Trophoblast cell (in vitro differentiated cells and primary cell): Measurements from ENCODE around the gene CAST.

ENCODE experiments used
- DNase-seq, 2 donors: peaks; one replicate each; pipeline ENCODE4 v3.0.0-alpha.2; 2016
- H2AFZ ChIP-seq: 2 replicates; pipeline ENCODE4 v1.6.1; 2013; ENCODE audit warnings: low read length, moderate library complexity, mild to moderate bottlenecking; ENCODE audit not compliant: insufficient read depth, poor library complexity
- H2AK5ac ChIP-seq: 2 replicates; pipeline ENCODE4 v1.6.1; 2013; ENCODE audit warnings: mild to moderate bottlenecking, low read length
- H2BK120ac ChIP-seq: 2 replicates; pipeline ENCODE4 v1.6.1; 2013; ENCODE audit warnings: low read length, mild to moderate bottlenecking, moderate library complexity; ENCODE audit not compliant: insufficient read depth, poor library complexity
- H2BK12ac ChIP-seq: 2 replicates; pipeline ENCODE4 v1.6.1; 2013; ENCODE audit warnings: mild to moderate bottlenecking, low read length, moderate library complexity
- H2BK5ac ChIP-seq: 2 replicates; pipeline ENCODE4 v1.6.1; 2013; ENCODE audit warnings: low read length, low read depth, moderate library complexity, mild to moderate bottlenecking; ENCODE audit not compliant: poor library complexity
- H3K14ac ChIP-seq: 2 replicates; pipeline ENCODE4 v1.6.1; 2013; ENCODE audit warnings: mild to moderate bottlenecking, low read length
- H3K18ac ChIP-seq: 2 replicates; pipeline ENCODE4 v1.6.1; 2013; ENCODE audit warnings: mild to moderate bottlenecking, low read length
- H3K23ac ChIP-seq: 2 replicates; pipeline ENCODE4 v1.6.1; 2013; ENCODE audit warnings: low read length
- H3K27ac ChIP-seq: 2 replicates; pipeline ENCODE4 v1.5.1; 2013; ENCODE audit warnings: low read depth, mild to moderate bottlenecking, inconsistent platforms, low read length, moderate library complexity
- H3K27me3 ChIP-seq: 2 replicates; pipeline ENCODE4 v1.6.1; 2013; ENCODE audit warnings: inconsistent platforms, mild to moderate bottlenecking, low read length, moderate library complexity; ENCODE audit not compliant: insufficient read depth
- H3K36me3 ChIP-seq, 2 experiments: 1 replicate in 1 of 2; 2 replicates in 1 of 2; pipeline ENCODE4 v1.6.1; 2013; ENCODE audit warnings: low read length in 2 of 2, mild to moderate bottlenecking in 2 of 2, moderate library complexity in 1 of 2; ENCODE audit not compliant: insufficient read depth in 2 of 2, control insufficient read depth in 1 of 2
- H3K4ac ChIP-seq: 2 replicates; pipeline ENCODE4 v1.6.1; 2013; ENCODE audit warnings: low read depth, mild to moderate bottlenecking, low read length, moderate library complexity
- H3K4me1 ChIP-seq, 2 experiments: 1 replicate in 1 of 2; 2 replicates in 1 of 2; pipeline ENCODE4 v1.6.1; 2013; ENCODE audit warnings: low read length in 2 of 2, mild to moderate bottlenecking in 2 of 2, moderate library complexity in 1 of 2; ENCODE audit not compliant: insufficient read depth in 2 of 2, control insufficient read depth in 1 of 2
- H3K4me2 ChIP-seq: 2 replicates; pipeline ENCODE4 v1.6.1; 2013; ENCODE audit warnings: inconsistent platforms, mild to moderate bottlenecking, low read length, moderate library complexity
- H3K4me3 ChIP-seq: 2 replicates; pipeline ENCODE4 v1.5.1; 2013; ENCODE audit warnings: mild to moderate bottlenecking, low read depth, low read length, inconsistent platforms
- H3K79me1 ChIP-seq: one replicate; pipeline ENCODE4 v1.6.1; 2013; ENCODE audit warnings: low read length
- H3K79me2 ChIP-seq: 2 replicates; pipeline ENCODE4 v1.6.1; 2013; ENCODE audit warnings: low read length, mild to moderate bottlenecking; ENCODE audit not compliant: control insufficient read depth, insufficient read depth, poor library complexity
- H3K9ac ChIP-seq: 2 replicates; pipeline ENCODE4 v1.6.1; 2013; ENCODE audit warnings: mild to moderate bottlenecking, low read length
- H3K9me3 ChIP-seq: 2 replicates; pipeline ENCODE4 v1.6.1; 2013; ENCODE audit warnings: low read depth, mild to moderate bottlenecking, control low read depth, inconsistent platforms, low read length; ENCODE audit not compliant: insufficient read depth
- H4K12ac ChIP-seq: 2 replicates; pipeline ENCODE4 v1.6.1; 2013; ENCODE audit warnings: low read depth, mild to moderate bottlenecking, low read length, moderate library complexity
- H4K8ac ChIP-seq: 2 replicates; pipeline ENCODE4 v1.6.1; 2013; ENCODE audit warnings: low read depth, mild to moderate bottlenecking, low read length, moderate library complexity
- H4K91ac ChIP-seq: one replicate; pipeline ENCODE4 v1.6.1; 2013; ENCODE audit warnings: low read depth, mild to moderate bottlenecking, low read length, moderate library complexity
- WGBS: extraction: QIAGEN DNeasy Blood & Tissue Kit; methylation state at CpG from one replicate; pipeline ENCODE4 v1.1.7; 2013; ENCODE audit warnings: missing lambda C conversion rate; ENCODE audit not compliant: insufficient read length, insufficient coverage; ENCODE audit errors: extremely low coverage; 5-methylcytosine and 5-hydroxymethylcytosine counted together

The CAST gene

DNA sequence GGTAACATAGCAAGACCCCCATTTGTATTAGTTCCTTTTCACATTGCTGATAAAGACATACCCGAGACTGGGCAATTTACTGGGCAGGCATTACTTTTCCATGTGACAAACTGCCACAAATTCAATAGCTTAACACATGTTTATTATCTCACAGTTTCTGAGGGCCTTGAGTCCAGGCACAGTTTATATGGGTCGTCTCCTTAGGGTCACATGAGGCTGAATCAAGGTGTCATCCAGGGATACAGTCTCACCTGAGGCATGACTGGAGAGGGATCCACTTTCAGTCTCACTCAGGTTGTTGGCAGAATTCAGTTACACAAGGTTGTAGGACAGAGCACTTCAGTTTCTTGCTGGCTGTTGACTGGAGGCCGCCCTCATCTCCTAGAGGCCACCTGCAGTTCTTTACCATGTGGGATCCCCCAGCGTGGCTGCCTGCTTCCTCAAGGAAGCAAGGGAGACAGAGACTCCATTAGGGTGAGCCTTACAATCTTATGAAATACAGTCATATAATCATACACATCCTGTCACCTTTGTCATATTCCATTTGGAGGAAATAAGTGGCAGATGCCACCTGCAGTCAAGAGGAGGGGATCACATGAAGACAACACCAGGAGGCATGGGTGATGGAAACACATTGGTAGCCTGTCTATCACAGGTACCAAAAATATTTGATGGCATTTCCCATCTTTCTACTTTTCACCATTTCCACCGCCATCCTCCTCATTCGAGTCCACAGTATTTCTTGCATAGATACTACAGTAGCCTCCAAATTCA, 160.7 kb downstream of the CAST start:
- H3K9ac ChIP-seq = no peak overlapping the region
- H3K4ac ChIP-seq = no peak overlapping the region
- no peak overlapping the region for H4K91ac ChIP-seq
- H3K36me3 ChIP-seq = no peaks in the 10 kb centered on the region
- no peak overlapping the region for H2AFZ ChIP-seq
- H3K27me3 ChIP-seq = no peaks in the 10 kb centered on the region
- no peaks in the 10 kb centered on the region for H3K9me3 ChIP-seq
- H2BK120ac ChIP-seq = no peak overlapping the region
- no CpG with 5 or more reads among the region's 6 CpGs for WGBS
- peak in 1 of 2 donors; percentile 20 for DNase-seq
- H2AK5ac ChIP-seq = no peak overlapping the region
- no peak overlapping the region for H3K18ac ChIP-seq
- no peaks in the 10 kb centered on the region for H3K4me1 ChIP-seq
- no peaks in the 10 kb centered on the region for H3K79me2 ChIP-seq
- H2BK5ac ChIP-seq = no peak overlapping the region
- H3K27ac ChIP-seq = no peak overlapping the region
- no peak overlapping the region for H4K8ac ChIP-seq
- no peak overlapping the region for H2BK12ac ChIP-seq
- no peak overlapping the region for H3K14ac ChIP-seq
- H3K79me1 ChIP-seq = no peaks in the 10 kb centered on the region
- no peak overlapping the region for H3K23ac ChIP-seq
- H3K4me3 ChIP-seq = no peak overlapping the region
- no peak overlapping the region for H4K12ac ChIP-seq
- H3K4me2 ChIP-seq = no peak overlapping the region

DNA sequence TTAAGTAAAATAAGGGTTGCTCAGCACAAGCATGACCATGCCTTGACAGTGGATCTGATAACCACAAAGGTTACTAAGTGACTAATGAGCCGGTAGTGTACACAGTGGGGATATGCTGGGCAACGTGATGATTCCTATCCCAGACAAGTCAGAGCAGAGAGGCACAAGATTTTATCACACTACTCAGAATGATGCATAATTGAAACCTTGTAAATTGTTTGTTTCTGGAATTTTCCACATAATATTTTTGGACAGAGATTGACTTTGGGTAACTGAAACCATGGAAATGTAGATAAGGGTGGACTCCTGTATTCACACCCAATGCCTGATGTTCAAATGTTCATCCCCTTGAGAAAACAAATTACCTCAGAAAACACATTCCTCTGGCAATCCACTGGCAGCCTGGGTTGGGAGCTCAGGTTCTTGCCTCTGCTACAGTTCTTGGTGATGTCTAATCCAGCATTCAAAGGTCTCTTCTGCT, 161.8 kb downstream of the CAST start:
- H3K18ac ChIP-seq = no peak overlapping the region
- H3K4ac ChIP-seq = no peak overlapping the region
- H2BK5ac ChIP-seq = no peak overlapping the region
- H3K14ac ChIP-seq = no peak overlapping the region
- H3K9me3 ChIP-seq = no peaks in the 10 kb centered on the region
- H3K36me3 ChIP-seq = no peaks in the 10 kb centered on the region
- no peaks in the 10 kb centered on the region for H3K27me3 ChIP-seq
- H2AK5ac ChIP-seq = no peak overlapping the region
- no peak overlapping the region for H3K4me3 ChIP-seq
- H2BK120ac ChIP-seq = no peak overlapping the region
- H3K79me1 ChIP-seq = no peaks in the 10 kb centered on the region
- H4K12ac ChIP-seq = no peak overlapping the region
- no CpG with 5 or more reads among the region's 2 CpGs for WGBS
- H3K23ac ChIP-seq = no peak overlapping the region
- H3K4me2 ChIP-seq = no peak overlapping the region
- H4K8ac ChIP-seq = no peak overlapping the region
- no peaks in the 10 kb centered on the region for H3K4me1 ChIP-seq
- no peak overlapping the region for H2AFZ ChIP-seq
- DNase-seq = peak; percentile 83 to 94
- no peaks in the 10 kb centered on the region for H3K79me2 ChIP-seq
- H2BK12ac ChIP-seq = no peak overlapping the region
- no peak overlapping the region for H3K9ac ChIP-seq
- no peak overlapping the region for H3K27ac ChIP-seq
- no peak overlapping the region for H4K91ac ChIP-seq
